ENCODE data around the gene SSMEM1. TPM values are rescaled to one million over a fixed set of nuclear protein-coding genes. Genes with fewer than 3 reads are reported as not detected.

The SSMEM1 gene
- total and polyA plus RNA-seq, 2 experiments from 2014 or later, result not detected

- DNase-seq (ENCODE audit: low spot score), result no peak
- H3K27me3 ChIP-seq, result no peaks in the 10 kb centered on the region
- peaks cover 8% of the 10 kb centered on the region for H3K4me1 ChIP-seq (ENCODE audit: insufficient read depth)
- H3K9me2 ChIP-seq (replicated peaks; ENCODE audit: insufficient read depth), result no peaks in the 10 kb centered on the region
- TF ChIP-seq EZH2 (IDR thresholded peaks at IDR 0.05; ENCODE audit: borderline replicate concordance) (no peak), EZH2phosphoT487 (IDR thresholded peaks at IDR 0.05; ENCODE audit: low read depth, severe bottlenecking, unreplicated experiment) (no peak)
- TF ChIP-seq, protein P1, sequence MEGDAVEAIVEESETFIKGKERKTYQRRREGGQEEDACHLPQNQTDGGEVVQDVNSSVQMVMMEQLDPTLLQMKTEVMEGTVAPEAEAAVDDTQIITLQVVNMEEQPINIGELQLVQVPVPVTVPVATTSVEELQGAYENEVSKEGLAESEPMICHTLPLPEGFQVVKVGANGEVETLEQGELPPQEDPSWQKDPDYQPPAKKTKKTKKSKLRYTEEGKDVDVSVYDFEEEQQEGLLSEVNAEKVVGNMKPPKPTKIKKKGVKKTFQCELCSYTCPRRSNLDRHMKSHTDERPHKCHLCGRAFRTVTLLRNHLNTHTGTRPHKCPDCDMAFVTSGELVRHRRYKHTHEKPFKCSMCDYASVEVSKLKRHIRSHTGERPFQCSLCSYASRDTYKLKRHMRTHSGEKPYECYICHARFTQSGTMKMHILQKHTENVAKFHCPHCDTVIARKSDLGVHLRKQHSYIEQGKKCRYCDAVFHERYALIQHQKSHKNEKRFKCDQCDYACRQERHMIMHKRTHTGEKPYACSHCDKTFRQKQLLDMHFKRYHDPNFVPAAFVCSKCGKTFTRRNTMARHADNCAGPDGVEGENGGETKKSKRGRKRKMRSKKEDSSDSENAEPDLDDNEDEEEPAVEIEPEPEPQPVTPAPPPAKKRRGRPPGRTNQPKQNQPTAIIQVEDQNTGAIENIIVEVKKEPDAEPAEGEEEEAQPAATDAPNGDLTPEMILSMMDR (IDR thresholded peaks at IDR 0.05; ENCODE audit: poor library complexity), result no peak
- H3K36me3 ChIP-seq (replicated peaks; ENCODE audit: insufficient read depth, low read depth), result no peaks in the 10 kb centered on the region
- whole genome bisulfite sequencing (ENCODE audit: low lambda C conversion rate, missing lambda C conversion rate), result 27% methylated on average over 5 of the region's 5 CpGs
- H3K27ac ChIP-seq, result peak overlapping the region; percentile 82
- H3K4me3 ChIP-seq, result no peak overlapping the region
- no peak overlapping the region for H2AFZ ChIP-seq
- H3K4me2 ChIP-seq, result peak overlapping the region; percentile 20
- no peaks in the 10 kb centered on the region for H3K79me2 ChIP-seq
- no peaks in the 10 kb centered on the region for H3K9me3 ChIP-seq (ENCODE audit: low read depth)
- no peaks in the 10 kb centered on the region for H4K20me1 ChIP-seq (ENCODE audit: insufficient read depth, poor library complexity, severe bottlenecking)
These were observed 2.7 kb downstream of the SSMEM1 start for GRCh38 chr7:130210181-130210935.

- no peaks in the 10 kb centered on the region for H3K27me3 ChIP-seq
- no peak overlapping the region for H3K27ac ChIP-seq
- H3K4me1 ChIP-seq (ENCODE audit: insufficient read depth), result peaks cover 11% of the 10 kb centered on the region
- no peaks in the 10 kb centered on the region for H3K9me2 ChIP-seq (replicated peaks; ENCODE audit: insufficient read depth)
- no peak overlapping the region for H3K4me2 ChIP-seq
- no peak for DNase-seq (ENCODE audit: low spot score)
- no peaks in the 10 kb centered on the region for H4K20me1 ChIP-seq (ENCODE audit: insufficient read depth, poor library complexity, severe bottlenecking)
- 68% methylated on average over 1 of the region's 1 CpG for WGBS (ENCODE audit: low lambda C conversion rate, missing lambda C conversion rate)
- no peaks in the 10 kb centered on the region for H3K36me3 ChIP-seq (replicated peaks; ENCODE audit: insufficient read depth, low read depth)
- H3K4me3 ChIP-seq, result no peak overlapping the region
- no peak overlapping the region for H2AFZ ChIP-seq
- TF ChIP-seq, protein P1 (IDR thresholded peaks at IDR 0.05; ENCODE audit: poor library complexity), result no peak
- TF ChIP-seq EZH2phosphoT487 (IDR thresholded peaks at IDR 0.05; ENCODE audit: low read depth, severe bottlenecking, unreplicated experiment), result no peak
- TF ChIP-seq EZH2 (IDR thresholded peaks at IDR 0.05; ENCODE audit: borderline replicate concordance), result no peak
- H3K79me2 ChIP-seq, result no peaks in the 10 kb centered on the region
- no peaks in the 10 kb centered on the region for H3K9me3 ChIP-seq (ENCODE audit: low read depth)
These were observed 6.2 kb downstream of the SSMEM1 start for GRCh38 chr7:130213828-130214227.

DNA sequence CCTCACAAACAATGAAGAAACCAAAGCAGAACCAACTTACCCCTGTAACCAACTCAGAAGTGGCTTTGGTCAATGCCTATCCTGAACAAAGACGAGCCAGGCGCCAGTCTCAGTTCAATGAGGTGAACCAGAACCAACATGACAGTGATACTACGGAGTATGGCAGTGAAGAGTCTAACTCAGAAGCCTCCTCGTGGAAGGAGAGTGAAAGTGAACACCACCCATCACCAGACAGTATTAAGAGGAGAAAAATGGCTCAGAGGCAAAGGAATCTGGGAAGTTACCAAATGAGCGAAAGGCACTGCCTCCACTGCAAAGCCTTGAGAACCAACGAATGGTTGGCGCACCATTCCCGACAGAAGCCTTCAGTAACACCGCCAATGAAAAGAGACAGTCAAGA lies 8.4 kb downstream of the SSMEM1 start:
- Histone ChIP-seq H3K27me3 (no peaks in the 10 kb centered on the region), H2AFZ (no peak overlapping the region), H3K9me2 (replicated peaks; ENCODE audit: insufficient read depth) (no peaks in the 10 kb centered on the region), H3K4me1 (ENCODE audit: insufficient read depth) (peaks cover 3% of the 10 kb centered on the region), H4K20me1 (ENCODE audit: insufficient read depth, poor library complexity, severe bottlenecking) (no peaks in the 10 kb centered on the region), H3K79me2 (no peaks in the 10 kb centered on the region), H3K27ac (no peak overlapping the region), H3K9me3 (ENCODE audit: low read depth) (no peaks in the 10 kb centered on the region), H3K4me3 (no peak overlapping the region), H3K4me2 (no peak overlapping the region), H3K36me3 (replicated peaks; ENCODE audit: insufficient read depth, low read depth) (no peaks in the 10 kb centered on the region)
- DNase-seq (ENCODE audit: low spot score), result no peak
- TF ChIP-seq, protein P1 (IDR thresholded peaks at IDR 0.05; ENCODE audit: poor library complexity), result no peak
- WGBS (ENCODE audit: low lambda C conversion rate, missing lambda C conversion rate), result 94% methylated on average over 9 of the region's 9 CpGs
